Measurements from ENCODE around the gene TGFBRAP1.

DNA sequence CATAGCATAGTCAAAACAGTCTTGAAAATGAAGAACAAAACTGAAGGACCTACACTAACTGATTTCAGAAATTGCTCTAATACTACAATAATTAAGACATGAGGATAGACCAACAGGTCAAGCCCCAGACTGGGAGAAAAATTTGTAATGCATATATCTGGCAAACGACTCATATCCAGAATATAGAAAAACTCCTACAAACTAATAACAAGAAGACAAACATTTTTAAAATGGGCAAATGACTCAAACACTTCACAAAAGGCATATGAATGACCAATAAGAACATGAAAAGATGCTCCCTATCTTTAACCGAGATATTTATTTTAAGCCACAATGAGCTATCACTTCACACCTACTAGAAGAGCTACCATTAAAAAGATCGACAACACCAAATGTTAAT, 14.2 kb downstream of the TGFBRAP1 start:
- TF ChIP-seq POLR2A (IDR thresholded peaks at IDR 0.05; ENCODE audit: low read length) (no peak), GATA1 (IDR thresholded peaks at IDR 0.05; ENCODE audit: low read depth, low read length) (no peak)

Data from erythroblast (primary cell).